ENCODE data around the gene ACACA.

ACACA gene

GRCh38 chr17:37220607-37220953, 186.1 kb downstream of the ACACA start:
- DNase-seq: no peak

- DNase-seq: no peak
Measured at GRCh38 chr17:37219876-37220606, 186.6 kb downstream of the ACACA start.

GRCh38 chr17:37218849-37219248, 187.8 kb downstream of the ACACA start:
- no peak for DNase-seq

GRCh38 chr17:37214416-37214815, 192.2 kb downstream of the ACACA start:
- DNase-seq: no peak

GRCh38 chr17:37213927-37214326, 192.7 kb downstream of the ACACA start:
- no peak for DNase-seq

- DNase-seq: no peak
Measured at GRCh38 chr17:37212179-37212578, 194.5 kb downstream of the ACACA start.

GRCh38 chr17:37211136-37211535, 195.5 kb downstream of the ACACA start:
- no peak for DNase-seq

- no peak for DNase-seq
Measured at GRCh38 chr17:37207103-37207502, 199.5 kb downstream of the ACACA start.

- no peak for DNase-seq
Measured at GRCh38 chr17:37206299-37206698, 200.3 kb downstream of the ACACA start.

GRCh38 chr17:37200497-37200896, 206.1 kb downstream of the ACACA start:
- DNase-seq: no peak

- DNase-seq: no peak
Measured at GRCh38 chr17:37197336-37197735, 209.3 kb downstream of the ACACA start.

- DNase-seq: no peak
Measured at GRCh38 chr17:37194208-37194607, 212.4 kb downstream of the ACACA start.

- DNase-seq: no peak
Measured at GRCh38 chr17:37191219-37191618, 215.4 kb downstream of the ACACA start.

GRCh38 chr17:37190493-37190892, 216.1 kb downstream of the ACACA start:
- no peak for DNase-seq

- DNase-seq: no peak
Measured at GRCh38 chr17:37188157-37188556, 218.5 kb downstream of the ACACA start.

GRCh38 chr17:37187262-37187661, 219.4 kb downstream of the ACACA start:
- DNase-seq: no peak

GRCh38 chr17:37182786-37183465, 223.7 kb downstream of the ACACA start:
- DNase-seq: no peak

GRCh38 chr17:37180376-37180775, 226.3 kb downstream of the ACACA start:
- DNase-seq: no peak

GRCh38 chr17:37179893-37180292, 226.7 kb downstream of the ACACA start:
- DNase-seq: no peak

- no peak for DNase-seq
Measured at GRCh38 chr17:37177254-37177870, 229.3 kb downstream of the ACACA start.

GRCh38 chr17:37176723-37177122, 229.9 kb downstream of the ACACA start:
- no peak for DNase-seq

GRCh38 chr17:37174205-37174604, 232.4 kb downstream of the ACACA start:
- DNase-seq: no peak

GRCh38 chr17:37170881-37171425, 235.7 kb downstream of the ACACA start:
- DNase-seq: no peak

Measured in activated CD4-positive, alpha-beta T cell treated with anti-CD3 and anti-CD28 coated beads, Interleukin-2, amount 50 U/mL, for 4 hours (primary cell).